Measurements from ENCODE around the gene ADCY7.

GRCh38 chr16:50271148-50272041 is 5.0 kb downstream of the ADCY7 start:
- TF ChIP-seq CTCF (conservative IDR thresholded peaks at IDR 0.05) = no peak
- TF ChIP-seq ZFX (IDR thresholded peaks at IDR 0.05) = no peak

Data from C4-2B (cell line).